Lung (tissue), 12 donors: ENCODE results near the gene PRPF19. TPM values are rescaled to one million over a fixed set of nuclear protein-coding genes. Genes with fewer than 3 reads are reported as not detected.

ENCODE experiments used
- ATAC-seq: fragments of 200-7000 bp; cut with Tn5 transposase; one replicate; pipeline ENCODE4 v1.9.1; 2020; ENCODE audit warnings: moderate number of reproducible peaks; ENCODE audit not compliant: insufficient read depth, low FRiP score
- DNase-seq, 3 donors: peaks; one replicate each; pipeline ENCODE4 v3.0.0-alpha.2; 2013 to 2017
- H3K27ac ChIP-seq, 2 donors: one replicate each; pipeline ENCODE4 v1.5.1; 2013; ENCODE audit warnings: mild to moderate bottlenecking in 2 of 2, moderate library complexity in 2 of 2, control low read depth in 1 of 2, inconsistent platforms in 1 of 2, low read depth in 1 of 2, low read length in 1 of 2
- H3K27me3 ChIP-seq, 3 donors: one replicate each; pipeline ENCODE4 v1.5.1; 2013; ENCODE audit warnings: low read length in 2 of 3; ENCODE audit not compliant: control insufficient read depth in 3 of 3, insufficient read depth in 3 of 3
- H3K36me3 ChIP-seq, 4 donors: one replicate each; pipeline ENCODE4 v1.5.1; 2013; ENCODE audit warnings: low read length in 4 of 4, mild to moderate bottlenecking in 1 of 4, moderate library complexity in 1 of 4; ENCODE audit not compliant: control insufficient read depth in 4 of 4, insufficient read depth in 4 of 4
- H3K4me1 ChIP-seq, 5 donors: one replicate each; pipeline ENCODE4 v1.5.1; 2013; ENCODE audit warnings: low read length in 5 of 5, mild to moderate bottlenecking in 2 of 5, moderate library complexity in 1 of 5; ENCODE audit not compliant: control insufficient read depth in 5 of 5, insufficient read depth in 5 of 5
- H3K4me3 ChIP-seq: one replicate; pipeline ENCODE4 v1.5.1; 2013; ENCODE audit warnings: mild to moderate bottlenecking, control low read depth, moderate library complexity
- H3K9ac ChIP-seq, 2 donors: one replicate each; pipeline ENCODE4 v1.5.1; 2013; ENCODE audit warnings: low read length in 2 of 2, control low read depth in 1 of 2; ENCODE audit not compliant: insufficient read depth in 1 of 2
- H3K9me3 ChIP-seq, 4 donors: one replicate each; pipeline ENCODE4 v1.5.1; 2013; ENCODE audit warnings: low read length in 3 of 4, mild to moderate bottlenecking in 1 of 4, moderate library complexity in 1 of 4; ENCODE audit not compliant: control insufficient read depth in 4 of 4, insufficient read depth in 3 of 4
- WGBS, 2 donors: extraction: QIAGEN DNeasy Blood & Tissue Kit; methylation state at CpG; one replicate each; pipeline ENCODE4 v1.1.7; 2013; 5-methylcytosine and 5-hydroxymethylcytosine counted together
- polyA plus RNA-seq, 2 donors: library from polyadenylated mRNA; stranded (reverse); fragments of 200-250 nt; gene quantifications; one replicate each; pipeline ENCODE4 v1.2.1, GENCODE V29; 2013
- total RNA-seq, 2 donors: library from RNA; depleted of rRNA in 1 of 2; stranded (reverse); fragments of >200 nt in 1 of 2; gene quantifications; one replicate each; pipeline ENCODE4 v1.2.1, GENCODE V29; 2014 to 2021
- TF ChIP-seq, protein P1 (sequence below): IDR thresholded peaks from 2 replicates; pipeline ENCODE4 v1.5.1; 2012; ENCODE audit warnings: mild to moderate bottlenecking; ENCODE audit errors: control extremely low read depth, extremely low read depth
- donor health status: control.
- donor health status: control.
- donor health status: Bipolar disorder and iron deficiency.
- donor health status: healthy.
- donor health status: DM: yes; HTN: yes; CAD: no.

PRPF19 gene
- total and polyA plus RNA-seq, 4 donors, result 49.0 to 79.0 (median 65.2) TPM

GRCh38 chr11:60852982-60853950 lies 53.1 kb downstream of the PRPF19 start:
- Histone ChIP-seq H3K9ac (no peak overlapping the region), H3K4me3 (no peak overlapping the region), H3K36me3 (peaks cover 2 to 25% (median 13%) of the 10 kb centered on the region in 4 donors), H3K27me3 (peaks cover 0 to 31% (median 9%) of the 10 kb centered on the region in 3 donors), H3K9me3 (peaks cover 0 to 3% (median 0%) of the 10 kb centered on the region in 4 donors), H3K4me1 (no peaks in the 10 kb centered on the region), H3K27ac (no peak overlapping the region)
- no peak for ATAC-seq
- TF ChIP-seq, protein P1, sequence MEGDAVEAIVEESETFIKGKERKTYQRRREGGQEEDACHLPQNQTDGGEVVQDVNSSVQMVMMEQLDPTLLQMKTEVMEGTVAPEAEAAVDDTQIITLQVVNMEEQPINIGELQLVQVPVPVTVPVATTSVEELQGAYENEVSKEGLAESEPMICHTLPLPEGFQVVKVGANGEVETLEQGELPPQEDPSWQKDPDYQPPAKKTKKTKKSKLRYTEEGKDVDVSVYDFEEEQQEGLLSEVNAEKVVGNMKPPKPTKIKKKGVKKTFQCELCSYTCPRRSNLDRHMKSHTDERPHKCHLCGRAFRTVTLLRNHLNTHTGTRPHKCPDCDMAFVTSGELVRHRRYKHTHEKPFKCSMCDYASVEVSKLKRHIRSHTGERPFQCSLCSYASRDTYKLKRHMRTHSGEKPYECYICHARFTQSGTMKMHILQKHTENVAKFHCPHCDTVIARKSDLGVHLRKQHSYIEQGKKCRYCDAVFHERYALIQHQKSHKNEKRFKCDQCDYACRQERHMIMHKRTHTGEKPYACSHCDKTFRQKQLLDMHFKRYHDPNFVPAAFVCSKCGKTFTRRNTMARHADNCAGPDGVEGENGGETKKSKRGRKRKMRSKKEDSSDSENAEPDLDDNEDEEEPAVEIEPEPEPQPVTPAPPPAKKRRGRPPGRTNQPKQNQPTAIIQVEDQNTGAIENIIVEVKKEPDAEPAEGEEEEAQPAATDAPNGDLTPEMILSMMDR, result no peak
- no peak for DNase-seq
- 88 to 90% methylated on average over 68 of the region's 68 CpGs for WGBS, 2 donors

GRCh38 chr11:60852117-60852981 lies 54.0 kb downstream of the PRPF19 start:
- peak in 2 of 3 donors; percentile 19 to 31 for DNase-seq
- peaks cover 2 to 30% (median 13%) of the 10 kb centered on the region in 4 donors for H3K36me3 ChIP-seq
- ATAC-seq, result no peak

DNA sequence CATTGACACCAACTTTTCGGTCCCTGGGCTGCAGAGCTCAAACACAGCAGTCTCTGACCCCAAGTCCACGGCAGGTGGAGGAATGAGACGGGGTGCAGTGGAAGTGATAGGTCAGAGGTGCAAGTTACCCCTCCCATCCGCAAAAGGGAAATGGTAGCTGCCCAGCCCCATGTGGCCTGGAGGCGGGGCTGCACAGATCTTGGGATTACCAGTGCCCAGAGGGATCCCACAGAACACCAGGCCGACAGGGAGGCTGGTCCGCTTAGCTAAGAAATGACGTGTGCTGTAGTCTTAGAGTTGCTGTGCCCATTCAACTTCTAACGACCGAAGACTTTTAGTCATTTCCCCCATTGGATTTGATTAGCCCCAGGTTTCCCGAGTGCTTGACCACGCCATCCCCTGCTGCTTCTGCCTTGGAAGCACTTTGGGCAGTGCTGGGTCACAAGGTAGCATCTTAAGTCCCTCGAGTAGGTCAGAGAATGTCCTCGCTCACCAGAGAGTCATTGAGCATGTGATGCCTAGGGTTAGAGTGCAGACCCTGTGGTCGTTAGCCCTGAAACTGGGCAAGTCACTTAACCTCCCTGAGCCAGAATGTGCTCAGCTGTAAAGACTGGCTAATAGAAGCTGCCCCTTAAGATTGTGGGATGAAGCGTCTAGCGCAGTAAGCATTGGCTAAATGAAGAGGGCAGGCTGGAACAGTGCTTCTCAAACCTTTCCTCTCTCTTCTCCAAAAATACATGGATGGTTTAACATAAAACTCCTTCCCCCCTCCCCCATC lies 54.9 kb downstream of the PRPF19 start:
- Histone ChIP-seq H3K9ac (no peak overlapping the region), H3K36me3 (peaks cover 2 to 30% (median 13%) of the 10 kb centered on the region in 4 donors), H3K27ac (no peak overlapping the region), H3K4me3 (no peak overlapping the region), H3K4me1 (no peaks in the 10 kb centered on the region), H3K9me3 (peaks cover 0 to 3% (median 0%) of the 10 kb centered on the region in 4 donors), H3K27me3 (peaks cover 0 to 31% (median 9%) of the 10 kb centered on the region in 3 donors)
- TF ChIP-seq, protein P1, result no peak
- ATAC-seq (no peak), DNase-seq (no peak)
- 92 to 94% methylated on average over 17 of the region's 17 CpGs for WGBS, 2 donors

More at GRCh38 chr11:60852117-60852981, 54.0 kb downstream of the PRPF19 start:
- Histone ChIP-seq H3K9me3 (peaks cover 0 to 3% (median 0%) of the 10 kb centered on the region in 4 donors), H3K27ac (no peak overlapping the region), H3K9ac (no peak overlapping the region), H3K27me3 (peaks cover 0 to 31% (median 9%) of the 10 kb centered on the region in 3 donors), H3K4me1 (no peaks in the 10 kb centered on the region), H3K4me3 (no peak overlapping the region)
- TF ChIP-seq, protein P1, result no peak
- 69 to 75% methylated on average over 78 of the region's 78 CpGs for WGBS, 2 donors
